Subcutaneous adipose tissue (tissue), 4 donors: Measurements from ENCODE around the gene ESR2. TPM values are rescaled to one million over a fixed set of nuclear protein-coding genes. Genes with fewer than 3 reads are reported as not detected.

Experiments used
- total RNA-seq, 4 donors: library from RNA; depleted of rRNA; stranded (reverse); fragments of >200 nt; gene quantifications; one replicate each; pipeline ENCODE4 v1.1.0, GENCODE V29; 2016
- TF ChIP-seq, protein P1 (sequence below): fragments of 450-650 bp; IDR thresholded peaks from one replicate; pipeline ENCODE4 v1.5.1; 2016; ENCODE audit warnings: low read depth, mild to moderate bottlenecking, control low read depth, antibody characterized with exemption, moderate library complexity

Gene ESR2
- total RNA-seq, 4 donors from 2014 or later, result 1.1 to 21.5 (median 3.9) TPM

DNA sequence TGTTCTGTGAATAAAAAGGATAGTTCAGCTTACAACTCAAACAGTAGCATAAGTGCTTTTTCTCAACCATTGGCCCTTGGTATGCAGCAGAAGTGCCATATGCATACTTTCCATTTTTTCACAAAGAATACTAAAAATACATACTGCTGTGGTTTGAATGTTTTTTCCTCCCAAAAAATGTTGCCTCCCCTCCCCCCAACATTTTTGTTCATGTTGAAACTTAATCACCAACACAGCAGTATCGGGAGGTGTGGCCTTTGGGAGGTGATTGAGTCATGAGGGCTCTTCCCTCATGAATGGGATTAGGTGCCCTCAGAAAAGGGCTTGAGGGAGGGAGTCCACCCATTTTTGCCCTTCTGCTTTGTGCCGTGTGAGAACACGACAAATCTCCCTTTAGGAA is 198.6 kb downstream of the ESR2 start:
- TF ChIP-seq, protein P1, sequence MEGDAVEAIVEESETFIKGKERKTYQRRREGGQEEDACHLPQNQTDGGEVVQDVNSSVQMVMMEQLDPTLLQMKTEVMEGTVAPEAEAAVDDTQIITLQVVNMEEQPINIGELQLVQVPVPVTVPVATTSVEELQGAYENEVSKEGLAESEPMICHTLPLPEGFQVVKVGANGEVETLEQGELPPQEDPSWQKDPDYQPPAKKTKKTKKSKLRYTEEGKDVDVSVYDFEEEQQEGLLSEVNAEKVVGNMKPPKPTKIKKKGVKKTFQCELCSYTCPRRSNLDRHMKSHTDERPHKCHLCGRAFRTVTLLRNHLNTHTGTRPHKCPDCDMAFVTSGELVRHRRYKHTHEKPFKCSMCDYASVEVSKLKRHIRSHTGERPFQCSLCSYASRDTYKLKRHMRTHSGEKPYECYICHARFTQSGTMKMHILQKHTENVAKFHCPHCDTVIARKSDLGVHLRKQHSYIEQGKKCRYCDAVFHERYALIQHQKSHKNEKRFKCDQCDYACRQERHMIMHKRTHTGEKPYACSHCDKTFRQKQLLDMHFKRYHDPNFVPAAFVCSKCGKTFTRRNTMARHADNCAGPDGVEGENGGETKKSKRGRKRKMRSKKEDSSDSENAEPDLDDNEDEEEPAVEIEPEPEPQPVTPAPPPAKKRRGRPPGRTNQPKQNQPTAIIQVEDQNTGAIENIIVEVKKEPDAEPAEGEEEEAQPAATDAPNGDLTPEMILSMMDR, result no peak

GRCh38 chr14:64092940-64093339 is 201.2 kb downstream of the ESR2 start:
- TF ChIP-seq, protein P1, result no peak

DNA sequence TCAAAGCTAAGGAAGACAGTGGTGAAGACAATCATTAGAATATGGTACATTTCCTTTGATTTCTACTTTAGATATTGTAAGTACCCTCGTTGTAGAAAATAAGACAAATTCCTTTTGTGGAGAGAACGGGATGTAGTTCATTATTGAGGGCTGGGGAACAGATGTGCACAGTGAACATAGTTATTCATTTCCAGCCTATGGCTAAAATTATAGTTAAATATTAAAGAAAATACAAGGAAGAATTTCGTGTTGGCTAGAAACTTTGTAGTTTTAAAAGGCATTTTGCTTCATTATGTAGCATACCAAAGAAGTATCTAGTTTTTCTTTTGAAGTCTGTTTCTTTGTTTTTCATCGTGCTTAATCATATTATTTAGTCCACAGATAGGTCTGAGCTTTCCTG is 201.8 kb downstream of the ESR2 start:
- TF ChIP-seq, protein P1, result no peak

DNA sequence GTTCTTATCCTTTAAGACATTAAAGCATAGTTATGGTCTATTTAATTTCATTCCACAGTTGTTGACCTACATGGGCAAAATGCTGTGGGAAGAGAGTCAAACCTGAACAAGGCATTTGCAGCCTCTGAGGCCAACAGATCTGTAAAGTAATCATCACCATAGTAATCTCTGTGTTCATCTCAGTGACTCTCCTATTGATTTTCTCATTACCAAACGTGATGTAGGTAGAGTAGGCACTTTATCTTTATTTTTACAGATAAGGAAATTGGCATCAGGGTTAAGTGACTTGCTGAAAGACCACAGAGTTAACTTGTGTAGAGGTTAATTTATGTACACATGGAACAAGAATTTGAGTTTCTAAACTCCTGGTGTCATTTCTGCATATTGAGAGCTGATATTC is 203.0 kb downstream of the ESR2 start:
- TF ChIP-seq, protein P1, result no peak

GRCh38 chr14:64089920-64090319 is 204.3 kb downstream of the ESR2 start:
- TF ChIP-seq, protein P1, result no peak

DNA sequence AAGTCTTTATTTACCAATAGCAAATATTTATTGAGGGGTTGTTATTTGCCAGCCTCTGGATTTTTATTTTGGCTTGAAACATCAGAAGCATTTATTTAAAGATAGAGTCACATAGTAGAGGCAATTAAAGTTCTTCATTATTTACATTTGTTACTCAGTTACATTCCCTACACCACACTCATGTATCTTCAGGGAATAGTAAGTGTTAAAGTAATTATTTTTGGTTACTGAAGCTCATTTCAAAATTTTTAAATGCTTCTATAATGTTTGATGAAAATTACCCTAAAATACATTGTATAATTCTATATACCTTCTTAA is 205.6 kb downstream of the ESR2 start:
- TF ChIP-seq, protein P1, result no peak

DNA sequence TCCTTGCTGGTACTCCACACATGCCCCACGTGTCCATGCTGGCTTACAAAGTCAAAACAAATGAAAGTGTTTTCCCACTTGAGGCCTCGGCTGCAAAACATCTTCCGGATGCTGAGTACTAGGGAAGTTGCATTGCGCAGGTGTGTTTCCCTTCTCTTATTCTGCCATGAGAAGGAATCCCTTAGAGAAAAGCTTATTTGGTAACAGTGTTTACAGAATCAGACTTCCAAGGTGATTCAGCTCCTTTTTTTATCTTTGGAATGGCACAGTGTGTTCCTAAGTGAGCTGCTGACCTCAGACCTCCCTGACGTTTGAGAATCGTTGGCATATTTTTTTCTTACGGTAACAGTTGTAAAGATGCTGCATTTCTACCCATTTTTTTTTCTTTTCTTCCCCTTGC is 211.3 kb downstream of the ESR2 start:
- TF ChIP-seq, protein P1, result no peak
